Cardiac fibroblast (primary cell): ENCODE results near the gene ZBTB7C.
A peak's percentile ranks its signal among the peaks of the same experiment; 100 is the strongest.

Source experiments
- DNase-seq, 2 donors: peaks; one replicate each; pipeline versions ENCODE4 v3.0.0 to v3.0.0-alpha.2; 2010; ENCODE audit warnings: low read depth in 2 of 2
- H3K4me3 ChIP-seq, 2 donors: replicated peaks in 1 of 2; 1 replicate in 1 of 2; 2 replicates in 1 of 2; pipeline ENCODE4 v1.5.1; 2011; ENCODE audit warnings: low read depth in 2 of 2, low read length in 2 of 2, mild to moderate bottlenecking in 2 of 2, moderate library complexity in 1 of 2
- CTCF ChIP-seq: IDR thresholded peaks from one replicate; pipeline ENCODE4 v1.5.1; 2011; ENCODE audit warnings: low read depth, mild to moderate bottlenecking, low read length, inconsistent platforms

The ZBTB7C gene

GRCh38 chr18:48020337-48021250 lies 388.6 kb downstream of the ZBTB7C start:
- H3K4me3 ChIP-seq = no peak overlapping the region
- TF ChIP-seq CTCF = no peak
- no peak for DNase-seq

- no peak for TF ChIP-seq CTCF
- H3K4me3 ChIP-seq = no peak overlapping the region
- no peak for DNase-seq
Measured at GRCh38 chr18:48019557-48020325, 389.4 kb downstream of the ZBTB7C start.

GRCh38 chr18:48018851-48019250 lies 390.3 kb downstream of the ZBTB7C start:
- no peak overlapping the region for H3K4me3 ChIP-seq
- DNase-seq = no peak
- no peak for TF ChIP-seq CTCF

GRCh38 chr18:48017635-48018034 lies 391.5 kb downstream of the ZBTB7C start:
- peak in 1 of 2 donors; percentile 74 for DNase-seq
- TF ChIP-seq CTCF = no peak
- H3K4me3 ChIP-seq = no peak overlapping the region

- DNase-seq = no peak
- H3K4me3 ChIP-seq = no peak overlapping the region
- no peak for TF ChIP-seq CTCF
Measured at GRCh38 chr18:48013162-48013561, 396.0 kb downstream of the ZBTB7C start.

- no peak for DNase-seq
- TF ChIP-seq CTCF = no peak
- no peak overlapping the region for H3K4me3 ChIP-seq
Measured at GRCh38 chr18:48011926-48012465, 397.2 kb downstream of the ZBTB7C start.
